Measurements from ENCODE around the gene GOLGA6D.
A peak's percentile ranks its signal among the peaks of the same experiment; 100 is the strongest.
"Not testable (repeated sequence)": the region's sequence is repeated elsewhere in the genome, so short reads cannot be mapped to it uniquely, and the experiment has no call there.

Gene GOLGA6D

GRCh38 chr15:75282572-75282971 is at the start of gene GOLGA6D:
Gene GOLGA6D (plus strand): TSS chr15:75282835. CDS start chr15:75282876, 41 bp downstream.
- DNase-seq (ENCODE audit: low read depth, low spot score), result not testable (repeated sequence)

DNA sequence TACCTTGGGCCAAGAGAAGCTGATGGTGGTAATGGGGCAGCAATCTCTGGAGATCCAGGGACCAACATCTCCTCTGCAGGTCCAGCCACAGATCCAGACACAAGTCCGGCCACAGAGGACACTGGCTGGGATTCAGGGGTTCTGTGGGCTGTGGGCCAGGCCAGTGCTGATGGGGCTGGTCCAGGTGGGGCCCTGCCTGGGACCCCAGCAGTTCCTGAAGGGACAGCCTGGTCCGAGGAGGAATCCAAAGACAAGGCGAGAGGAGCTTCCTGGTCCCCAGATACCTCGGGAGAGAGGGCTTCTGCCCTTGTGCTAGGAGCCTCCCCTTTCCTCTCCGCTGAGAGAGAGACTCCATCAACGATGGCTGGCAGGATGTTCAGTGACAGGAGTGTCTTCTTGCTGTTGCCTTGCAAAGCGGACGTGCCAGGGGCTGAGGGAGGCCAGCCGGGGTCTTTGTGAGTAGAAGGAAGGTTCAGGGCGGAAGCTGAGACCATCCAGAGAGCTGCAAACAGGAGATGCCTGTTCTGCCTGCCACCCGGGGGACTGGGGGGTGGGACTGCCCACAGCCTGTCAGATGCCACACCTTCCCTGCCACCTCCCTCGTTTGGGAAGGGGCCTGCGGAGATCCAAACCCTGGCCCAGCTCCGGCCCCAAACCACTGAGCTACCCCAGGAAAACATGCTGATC is 49.0 kb upstream of the GOLGA6D start:
- DNase-seq (ENCODE audit: low read depth, low spot score), result no peak

GRCh38 chr15:75234191-75234810 is 48.3 kb upstream of the GOLGA6D start:
- DNase-seq (ENCODE audit: low read depth, low spot score), result no peak

GRCh38 chr15:75235051-75235673 is 47.5 kb upstream of the GOLGA6D start:
- DNase-seq (ENCODE audit: low read depth, low spot score), result no peak

DNA sequence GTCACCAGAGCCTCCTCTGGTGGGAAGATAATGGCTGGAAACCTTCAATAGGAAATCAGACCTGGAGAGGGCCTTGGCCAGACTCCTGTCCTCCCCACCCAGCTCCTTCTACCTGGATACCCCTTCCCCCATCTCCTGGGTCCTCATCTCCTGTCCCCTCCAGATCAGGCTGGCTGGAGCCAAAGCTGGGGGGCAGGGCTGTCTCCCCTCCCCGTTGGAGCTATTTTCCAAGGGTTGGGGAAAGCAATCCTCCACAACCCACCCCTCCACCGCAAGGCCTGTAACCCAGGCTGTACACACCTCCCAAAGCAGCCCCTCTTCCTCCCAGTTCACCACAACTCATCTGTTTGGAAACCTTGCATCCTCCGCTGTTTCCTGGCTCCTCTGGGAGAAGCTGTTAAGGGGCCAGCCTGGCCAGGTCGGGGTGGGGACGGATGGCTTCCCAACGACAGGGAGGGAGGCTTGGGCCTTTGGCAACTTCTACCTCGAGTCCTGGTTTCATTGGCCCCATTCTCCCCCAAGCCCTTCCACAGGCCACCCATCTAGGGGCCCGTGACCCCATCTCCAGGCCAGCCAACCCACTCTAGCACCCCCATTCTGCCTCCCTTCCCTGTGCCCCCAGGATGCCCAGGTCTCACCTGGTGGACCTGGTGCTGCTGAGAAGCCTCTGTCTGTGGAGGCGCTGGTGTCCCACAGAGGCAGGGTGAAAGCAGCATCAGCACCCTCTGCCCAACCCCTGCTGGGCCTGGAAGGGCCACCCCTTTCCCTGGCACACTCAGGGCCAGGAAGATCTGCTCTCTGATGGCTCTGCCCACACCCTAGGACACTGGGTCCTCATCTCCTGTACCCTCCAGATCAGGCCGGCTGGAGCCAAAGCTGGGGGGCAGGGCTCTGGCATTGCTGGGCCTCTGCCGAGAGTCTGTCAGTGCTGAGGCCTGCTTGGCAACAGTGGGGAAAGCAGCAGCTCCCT is 46.6 kb upstream of the GOLGA6D start:
- DNase-seq (ENCODE audit: low read depth, low spot score), result no peak

- DNase-seq (ENCODE audit: low read depth, low spot score), result no peak
Measured at GRCh38 chr15:75237316-75237982, 45.2 kb upstream of the GOLGA6D start.

DNA sequence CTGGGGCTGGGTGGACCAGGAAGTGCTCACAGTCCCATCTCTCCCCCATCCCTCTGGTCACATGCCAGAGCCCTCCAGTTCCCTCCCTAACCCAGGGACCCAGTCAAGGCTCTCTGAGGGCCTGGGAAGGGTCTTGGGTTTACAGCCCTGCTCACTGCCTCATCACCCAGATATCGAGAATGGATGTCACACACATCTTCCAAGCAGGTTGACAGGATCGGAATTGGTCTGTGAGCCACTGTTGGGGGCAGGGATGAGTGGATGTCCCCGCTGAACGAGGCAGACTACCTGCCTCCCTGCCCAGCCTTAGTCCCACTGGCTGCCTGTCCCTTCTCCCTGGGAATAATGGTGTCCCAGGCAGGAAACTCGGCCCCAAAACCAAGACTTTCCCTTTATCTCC is 44.5 kb upstream of the GOLGA6D start:
- no peak for DNase-seq (ENCODE audit: low read depth, low spot score)

- DNase-seq (ENCODE audit: low read depth, low spot score), result not testable (repeated sequence)
Measured at GRCh38 chr15:75245741-75246140, 36.9 kb upstream of the GOLGA6D start.

- DNase-seq (ENCODE audit: low read depth, low spot score), result not testable (repeated sequence)
Measured at GRCh38 chr15:75248991-75249390, 33.6 kb upstream of the GOLGA6D start.

DNA sequence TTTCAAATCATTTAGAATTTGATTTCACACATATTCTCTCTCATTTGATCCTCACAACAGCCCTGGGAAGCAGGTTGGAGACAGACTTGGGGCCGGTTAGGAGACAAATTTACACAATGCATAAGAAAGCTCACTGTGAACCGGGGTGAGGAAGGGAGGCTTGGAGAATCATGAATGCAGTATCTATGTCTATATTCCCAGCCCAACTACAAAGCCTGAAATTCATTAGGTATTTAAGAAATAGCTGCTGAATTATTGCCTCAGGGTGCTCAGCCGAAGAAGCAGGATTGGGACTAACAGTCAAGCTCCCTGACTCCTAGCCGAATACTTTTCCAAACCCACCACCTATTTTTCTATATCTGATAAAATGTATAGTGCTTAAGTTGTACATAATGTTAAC is 32.9 kb upstream of the GOLGA6D start:
- DNase-seq (ENCODE audit: low read depth, low spot score), result no peak

- DNase-seq (ENCODE audit: low read depth, low spot score), result not testable (repeated sequence)
Measured at GRCh38 chr15:75251343-75251742, 31.3 kb upstream of the GOLGA6D start.

DNA sequence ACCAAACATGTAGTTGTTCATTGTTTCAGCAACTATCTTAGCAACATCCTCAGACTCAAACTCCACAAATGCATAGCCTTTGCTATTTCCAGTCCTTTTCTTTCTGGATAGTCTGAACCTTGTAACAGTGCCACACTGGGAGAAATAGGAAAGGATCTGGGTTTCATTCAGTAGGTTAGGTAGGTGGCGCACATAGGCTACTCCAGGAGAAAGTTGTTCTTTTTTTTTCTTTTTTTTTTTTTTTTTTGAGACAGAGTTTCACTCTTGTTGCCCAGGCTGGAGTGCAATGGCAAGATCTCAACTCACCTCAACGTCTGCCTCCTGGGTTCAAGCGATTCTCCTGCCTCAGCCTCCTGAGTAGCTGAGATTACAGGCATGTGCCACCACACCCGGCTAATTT is 30.4 kb upstream of the GOLGA6D start:
- DNase-seq (ENCODE audit: low read depth, low spot score), result not testable (repeated sequence)

- not testable (repeated sequence) for DNase-seq (ENCODE audit: low read depth, low spot score)
Measured at GRCh38 chr15:75258034-75258433, 24.6 kb upstream of the GOLGA6D start, which contains the start of gene GOLGA6C. Gene GOLGA6C (plus strand): TSS chr15:75258334. CDS start chr15:75258599, 265 bp downstream.

- DNase-seq (ENCODE audit: low read depth, low spot score), result not testable (repeated sequence)
Measured at GRCh38 chr15:75258620-75259343, 23.9 kb upstream of the GOLGA6D start.

DNA sequence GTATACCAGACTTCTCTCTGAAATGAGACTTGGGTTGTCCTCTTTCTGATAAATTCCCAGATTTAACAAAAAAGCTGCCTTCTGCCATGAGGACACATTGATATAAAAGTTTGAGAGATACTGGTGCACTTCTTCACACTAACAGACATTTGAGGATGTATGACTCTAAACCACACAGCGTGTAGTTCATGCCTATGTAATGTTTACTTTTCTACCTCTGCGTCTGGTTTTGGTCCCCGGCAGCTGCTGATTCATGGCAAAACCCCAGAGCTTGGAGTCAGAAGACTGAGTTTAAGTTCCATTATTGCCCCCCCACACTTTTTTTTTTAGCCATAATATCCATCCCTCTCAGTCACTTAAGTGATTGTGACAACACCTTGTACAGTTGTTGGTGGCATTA is 22.8 kb upstream of the GOLGA6D start:
- not testable (repeated sequence) for DNase-seq (ENCODE audit: low read depth, low spot score)

DNA sequence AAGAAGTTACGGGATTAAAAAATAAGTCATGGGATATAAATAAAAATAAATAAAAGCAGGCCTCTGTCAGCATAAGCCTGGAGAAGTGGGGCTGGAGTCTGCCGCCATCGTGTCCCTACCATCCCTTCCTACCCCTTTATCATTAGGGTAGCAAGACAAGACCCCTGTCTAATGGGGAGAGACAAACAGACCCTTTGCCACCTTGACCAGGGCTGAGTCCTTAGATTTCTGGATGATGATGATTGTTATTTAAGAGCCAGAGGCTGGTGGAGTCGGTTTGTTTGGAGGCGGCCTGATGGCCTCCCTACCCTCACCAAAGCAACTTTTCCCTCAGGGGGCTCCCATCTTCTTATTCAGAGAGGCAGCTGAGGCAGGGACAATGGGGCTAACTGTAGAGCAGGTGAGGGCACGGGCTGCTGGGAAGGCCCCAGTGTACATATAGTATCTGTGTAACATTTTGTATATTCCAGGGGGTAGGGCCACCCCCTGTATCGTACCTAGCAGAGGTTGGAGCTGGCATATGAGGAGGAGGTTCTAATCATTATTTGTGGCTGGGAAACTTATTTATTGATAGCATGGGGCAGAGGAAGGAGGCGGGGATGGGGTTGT is 8.8 kb upstream of the GOLGA6D start:
- DNase-seq (ENCODE audit: low read depth, low spot score), result not testable (repeated sequence)

DNA sequence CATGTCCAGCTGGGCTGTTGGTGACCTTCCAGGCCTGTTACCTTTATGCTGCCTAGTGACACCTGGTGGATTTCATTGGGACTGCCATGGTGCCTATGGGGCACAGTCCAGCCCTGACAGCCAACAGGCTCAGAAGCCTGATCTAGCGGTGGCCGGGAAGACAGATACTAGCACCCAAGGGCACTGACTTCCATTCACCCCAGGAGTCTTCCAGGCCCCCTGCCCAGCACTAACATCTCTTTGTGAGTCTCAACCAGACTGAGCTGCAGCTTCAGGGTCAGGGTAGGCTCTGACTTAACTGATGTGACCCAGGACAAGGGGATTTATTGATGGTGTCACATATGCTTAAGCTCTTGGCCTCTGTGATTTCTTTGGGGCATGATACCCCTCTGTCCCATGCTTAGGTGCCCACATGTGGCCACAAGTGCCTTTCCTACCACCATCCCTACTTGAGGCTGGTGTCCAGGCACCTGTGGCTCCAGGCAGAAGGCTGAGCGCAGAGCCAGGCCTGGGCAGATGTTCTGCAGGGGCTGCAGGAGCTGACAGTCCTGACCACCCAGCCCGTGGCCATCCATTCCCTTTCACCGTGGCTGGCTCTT is 8.0 kb upstream of the GOLGA6D start:
- DNase-seq (ENCODE audit: low read depth, low spot score), result peak; percentile 35

GRCh38 chr15:75275617-75276016 is 7.0 kb upstream of the GOLGA6D start:
- peak; percentile 2 for DNase-seq (ENCODE audit: low read depth, low spot score)

GRCh38 chr15:75278497-75278896 is 4.1 kb upstream of the GOLGA6D start:
- not testable (repeated sequence) for DNase-seq (ENCODE audit: low read depth, low spot score)

Data from astrocyte of the hippocampus (primary cell).